Fibroblast of pulmonary artery (primary cell): Measurements from ENCODE around the gene ERCC6L.

Experiments
- DNase-seq: peaks from one replicate; pipeline ENCODE4 v3.0.0-alpha.2; 2010; ENCODE audit warnings: low read depth
- H3K4me3 ChIP-seq: replicated peaks from 2 replicates; pipeline ENCODE4 v1.5.1; 2011; ENCODE audit warnings: low read depth, mild to moderate bottlenecking, control low read depth, low read length, moderate library complexity
- CTCF ChIP-seq: IDR thresholded peaks from 2 replicates; pipeline ENCODE4 v1.5.1; 2011; ENCODE audit warnings: mild to moderate bottlenecking, control low read depth, low read length, inconsistent platforms; ENCODE audit errors: missing control alignments

Gene ERCC6L

GRCh38 chrX:72205706-72206105 lies 33.1 kb downstream of the ERCC6L start:
- DNase-seq: no peak
- H3K4me3 ChIP-seq: no peak overlapping the region
- no peak for TF ChIP-seq CTCF

GRCh38 chrX:72203421-72203820 lies 35.4 kb downstream of the ERCC6L start:
- no peak for TF ChIP-seq CTCF
- H3K4me3 ChIP-seq: no peak overlapping the region
- DNase-seq: no peak

GRCh38 chrX:72202792-72203401 lies 35.9 kb downstream of the ERCC6L start:
- no peak for DNase-seq
- TF ChIP-seq CTCF: no peak
- no peak overlapping the region for H3K4me3 ChIP-seq

- no peak for TF ChIP-seq CTCF
- peak; percentile 79 for DNase-seq
- no peak overlapping the region for H3K4me3 ChIP-seq
Observed at GRCh38 chrX:72201836-72202536, 36.8 kb downstream of the ERCC6L start.

- no peak for TF ChIP-seq CTCF
- peak overlapping the region; percentile 88 for H3K4me3 ChIP-seq
- DNase-seq: no peak
Observed at GRCh38 chrX:72182924-72183323, 55.9 kb downstream of the ERCC6L start.

GRCh38 chrX:72181178-72182125 lies 57.4 kb downstream of the ERCC6L start, which contains the start of gene PIN4:
PIN4 (plus strand) TSS chrX:72181757; CDS start chrX:72181786, 29 bp downstream.
- H3K4me3 ChIP-seq: peak within 1 kb of the TSS; percentile 88
- TF ChIP-seq CTCF: no peak
- DNase-seq: peak; percentile 97
